Ovary (tissue), 3 donors: ENCODE data around the gene GINS3.

ENCODE experiments used
- EP300 ChIP-seq: sonication (generic); formaldehyde crosslinking; IDR thresholded peaks from one replicate; pipeline ENCODE4 v1.6.1; 2017; ENCODE audit warnings: antibody characterized with exemption
- POLR2A ChIP-seq: fragments of 450-650 bp; IDR thresholded peaks from one replicate; pipeline ENCODE4 v1.6.1; 2017; ENCODE audit warnings: antibody characterized with exemption, mild to moderate bottlenecking, moderate library complexity
- TF ChIP-seq, protein P1 (sequence below), 3 donors: fragments of 450-650 bp in 2 of 3; fragments of 200-600 bp in 1 of 3; IDR thresholded peaks; one replicate each; pipeline versions ENCODE4 v1.5.1 to v1.8.0; 2016 to 2022; ENCODE audit warnings: antibody characterized with exemption in 3 of 3, mild to moderate bottlenecking in 1 of 3
- donor health status: DM: no; HTN: no; CAD: no.

DNA sequence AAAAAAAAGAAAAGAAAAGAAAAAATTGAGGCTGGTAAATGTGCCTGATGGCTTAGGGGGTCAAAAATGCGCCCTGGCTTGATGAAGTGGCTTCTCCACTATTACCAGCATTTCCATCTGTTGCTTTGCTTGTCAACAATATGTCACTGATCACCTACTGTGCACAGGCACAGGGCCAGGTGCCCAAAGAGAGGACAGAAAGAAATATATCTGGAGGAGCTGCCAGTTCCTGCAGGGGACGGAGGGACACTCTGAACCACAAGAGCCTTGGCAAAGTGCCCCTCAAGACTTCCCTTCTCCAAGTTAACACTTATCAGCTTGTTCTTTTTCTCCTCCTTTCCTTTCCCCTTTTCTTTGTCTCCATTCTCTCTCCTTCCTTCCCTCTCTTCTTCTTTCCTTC is 34.7 kb downstream of the GINS3 start:
- TF ChIP-seq POLR2A: no peak
- TF ChIP-seq, protein P1, sequence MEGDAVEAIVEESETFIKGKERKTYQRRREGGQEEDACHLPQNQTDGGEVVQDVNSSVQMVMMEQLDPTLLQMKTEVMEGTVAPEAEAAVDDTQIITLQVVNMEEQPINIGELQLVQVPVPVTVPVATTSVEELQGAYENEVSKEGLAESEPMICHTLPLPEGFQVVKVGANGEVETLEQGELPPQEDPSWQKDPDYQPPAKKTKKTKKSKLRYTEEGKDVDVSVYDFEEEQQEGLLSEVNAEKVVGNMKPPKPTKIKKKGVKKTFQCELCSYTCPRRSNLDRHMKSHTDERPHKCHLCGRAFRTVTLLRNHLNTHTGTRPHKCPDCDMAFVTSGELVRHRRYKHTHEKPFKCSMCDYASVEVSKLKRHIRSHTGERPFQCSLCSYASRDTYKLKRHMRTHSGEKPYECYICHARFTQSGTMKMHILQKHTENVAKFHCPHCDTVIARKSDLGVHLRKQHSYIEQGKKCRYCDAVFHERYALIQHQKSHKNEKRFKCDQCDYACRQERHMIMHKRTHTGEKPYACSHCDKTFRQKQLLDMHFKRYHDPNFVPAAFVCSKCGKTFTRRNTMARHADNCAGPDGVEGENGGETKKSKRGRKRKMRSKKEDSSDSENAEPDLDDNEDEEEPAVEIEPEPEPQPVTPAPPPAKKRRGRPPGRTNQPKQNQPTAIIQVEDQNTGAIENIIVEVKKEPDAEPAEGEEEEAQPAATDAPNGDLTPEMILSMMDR (IDR thresholded peaks at IDR 0.05): no peak
- TF ChIP-seq EP300: no peak
